ENCODE measurements around the gene IL5. TPM values are rescaled to one million over a fixed set of nuclear protein-coding genes. Genes with fewer than 3 reads are reported as not detected.
"Not testable (repeated sequence)": the region's sequence is repeated elsewhere in the genome, so short reads cannot be mapped to it uniquely, and the experiment has no call there.

Gene IL5
- total RNA-seq, result 100.0 and 113 TPM in 2 replicates

DNA sequence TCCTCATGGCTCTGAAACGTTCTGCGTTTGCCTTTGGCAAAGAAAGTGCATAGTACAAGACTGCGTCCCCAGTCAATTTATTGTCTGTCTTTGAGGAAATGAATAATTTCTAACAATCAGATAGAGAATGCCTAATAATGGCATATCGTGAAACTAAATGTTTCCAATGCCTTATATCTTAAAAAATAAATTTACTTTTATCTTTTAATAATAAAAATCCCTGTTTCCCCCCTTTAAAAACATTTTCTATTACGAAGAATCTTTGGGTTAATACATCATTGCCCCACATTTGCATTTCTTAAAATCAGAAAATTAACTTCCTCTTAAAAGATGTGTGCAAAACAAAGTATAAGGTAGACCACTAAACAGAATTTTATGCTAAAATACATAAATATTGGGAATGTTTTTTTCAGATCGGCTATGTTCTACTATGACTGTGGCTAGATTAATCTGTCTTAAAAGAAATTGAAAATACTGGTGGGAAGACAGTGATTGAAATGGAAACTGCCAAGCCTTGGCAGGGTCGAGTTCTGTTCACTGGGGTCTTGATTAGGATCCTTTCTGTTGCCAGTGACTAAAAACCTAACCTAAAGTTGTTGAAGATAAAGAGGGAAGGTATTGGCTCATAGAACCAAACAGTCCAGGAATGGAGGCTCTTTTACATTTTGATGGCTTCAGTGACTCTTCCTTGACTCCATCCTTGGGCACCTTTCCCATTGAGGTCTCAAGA is at the start of gene IL5:
TSS of gene IL5 (minus strand) at position 51 of the 730 bp plus-strand sequence. CDS start at position 7, 44 bp downstream.
- intact Hi-C loops (cut with micrococcal nuclease), result no loop called here
- Mint-ChIP-seq H3K36me3 (ENCODE audit: low read depth) (peaks cover 6% of the 10 kb centered on the region), H3K27ac (peak within 1 kb of the TSS; percentile 46), H3K4me1 (ENCODE audit: low read depth) (peaks cover 53% of the 10 kb centered on the region), H3K4me3 (ENCODE audit: low read depth) (no peak within 1 kb of the TSS), H3K27me3 (ENCODE audit: low read depth) (peaks cover 6% of the 10 kb centered on the region), H3K9me3 (no peaks in the 10 kb centered on the region)
- no peak for DNase-seq (ENCODE audit: low spot score)

DNA sequence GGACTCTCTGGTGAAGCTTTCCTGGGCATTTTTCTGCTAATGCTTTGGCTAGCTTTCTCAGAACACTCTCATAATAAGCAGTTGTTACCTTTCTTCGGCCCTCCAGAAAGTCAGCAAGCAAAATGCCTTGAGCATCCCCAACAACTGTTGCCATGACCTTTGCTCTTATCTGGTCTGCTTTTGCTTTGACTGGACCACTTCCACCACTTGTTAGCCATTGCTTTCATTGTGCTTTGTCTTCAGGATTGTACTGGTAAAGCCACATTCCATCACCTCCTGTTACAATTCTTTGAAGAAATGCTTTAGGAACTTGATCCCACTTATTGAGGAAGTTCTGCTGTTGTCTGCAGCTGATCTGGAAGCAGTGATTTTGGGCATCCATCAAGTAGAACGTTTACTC is 49.2 kb upstream of the IL5 start:
- no peak overlapping the region for H3K4me3 Mint-ChIP-seq (ENCODE audit: low read depth)
- H3K36me3 Mint-ChIP-seq (ENCODE audit: low read depth), result peaks cover 82% of the 10 kb centered on the region
- intact Hi-C loops (cut with micrococcal nuclease), result loop anchor here (2.0 to 5.0 kb wide), 2 partner anchors 210 to 228 kb away; no protein-coding TSS in a partner anchor
- H3K9me3 Mint-ChIP-seq, result no peaks in the 10 kb centered on the region
- H3K27ac Mint-ChIP-seq, result no peak overlapping the region
- no peak for DNase-seq (ENCODE audit: low spot score)
- peaks cover 18% of the 10 kb centered on the region for H3K4me1 Mint-ChIP-seq (ENCODE audit: low read depth)
- no peaks in the 10 kb centered on the region for H3K27me3 Mint-ChIP-seq (ENCODE audit: low read depth)

DNA sequence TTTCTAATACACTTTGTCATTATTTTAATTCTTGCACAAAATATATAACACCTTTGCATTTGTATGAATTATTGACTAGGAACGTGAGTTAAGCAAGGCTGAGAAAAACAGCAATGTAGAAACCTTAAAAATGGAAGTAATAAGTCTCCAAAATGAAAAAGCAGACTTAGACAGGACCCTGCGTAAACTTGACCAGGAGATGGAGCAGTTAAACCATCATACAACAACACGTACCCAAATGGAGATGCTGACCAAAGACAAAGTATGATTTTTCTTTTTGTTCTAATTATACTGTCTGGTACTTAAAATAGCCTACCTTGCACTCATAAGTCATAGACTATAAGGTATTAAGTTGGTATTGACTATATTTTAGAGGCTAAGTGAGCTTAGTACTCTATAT is 47.8 kb upstream of the IL5 start:
- no peak for DNase-seq (ENCODE audit: low spot score)
- intact Hi-C loops (cut with micrococcal nuclease), result loop anchor here (5.0 kb wide), 1 partner anchor 211 kb away; no protein-coding TSS in a partner anchor

DNA sequence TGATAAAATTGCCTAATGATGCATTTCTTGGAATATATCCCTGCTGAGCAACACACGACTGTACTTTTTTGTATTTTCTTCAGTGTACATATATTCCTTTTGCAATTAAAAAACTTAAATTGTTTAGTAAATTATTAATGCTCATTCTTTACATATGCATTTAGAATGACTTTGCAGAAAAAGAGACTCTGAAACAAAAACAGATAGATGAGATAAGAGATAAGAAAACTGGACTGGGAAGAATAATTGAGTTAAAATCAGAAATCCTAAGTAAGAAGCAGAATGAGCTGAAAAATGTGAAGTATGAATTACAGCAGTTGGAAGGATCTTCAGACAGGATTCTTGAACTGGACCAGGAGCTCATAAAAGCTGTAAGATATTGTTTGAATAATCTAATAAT is 46.1 kb upstream of the IL5 start:
- no peaks in the 10 kb centered on the region for H3K9me3 Mint-ChIP-seq
- H3K4me1 Mint-ChIP-seq (ENCODE audit: low read depth), result peaks cover 27% of the 10 kb centered on the region
- intact Hi-C loops (cut with micrococcal nuclease), result no loop called here
- DNase-seq (ENCODE audit: low spot score), result no peak
- no peak overlapping the region for H3K27ac Mint-ChIP-seq
- H3K36me3 Mint-ChIP-seq (ENCODE audit: low read depth), result peaks cover 76% of the 10 kb centered on the region
- H3K27me3 Mint-ChIP-seq (ENCODE audit: low read depth), result no peaks in the 10 kb centered on the region
- H3K4me3 Mint-ChIP-seq (ENCODE audit: low read depth), result no peak overlapping the region

More for the DNA sequence above, 47.8 kb upstream of the IL5 start:
- Mint-ChIP-seq H3K27me3 (ENCODE audit: low read depth) (no peaks in the 10 kb centered on the region), H3K27ac (no peak overlapping the region), H3K4me3 (ENCODE audit: low read depth) (no peak overlapping the region), H3K9me3 (no peaks in the 10 kb centered on the region), H3K36me3 (ENCODE audit: low read depth) (peaks cover 77% of the 10 kb centered on the region), H3K4me1 (ENCODE audit: low read depth) (peaks cover 21% of the 10 kb centered on the region)

DNA sequence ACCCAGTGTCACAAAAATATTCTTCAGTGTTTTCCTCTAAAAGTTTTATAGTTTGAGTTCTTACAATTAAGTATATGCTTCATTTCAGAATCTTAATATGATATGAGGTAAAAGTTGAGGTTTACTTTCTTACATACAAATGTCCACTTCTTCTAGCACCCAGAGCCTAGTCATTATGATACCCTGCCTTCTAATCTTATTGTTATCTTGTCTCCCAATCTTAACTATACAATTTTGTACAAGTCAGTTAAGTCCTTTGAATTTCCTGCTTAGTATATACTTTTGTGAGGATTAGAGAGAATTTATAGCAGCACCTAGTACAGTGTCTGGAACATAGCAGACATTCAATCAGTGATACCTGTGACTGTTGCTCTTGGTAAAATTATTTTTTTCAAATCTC is 42.7 kb upstream of the IL5 start:
- H3K4me3 Mint-ChIP-seq (ENCODE audit: low read depth), result no peak overlapping the region
- peaks cover 80% of the 10 kb centered on the region for H3K36me3 Mint-ChIP-seq (ENCODE audit: low read depth)
- H3K27ac Mint-ChIP-seq, result peak overlapping the region; percentile 21
- H3K27me3 Mint-ChIP-seq (ENCODE audit: low read depth), result no peaks in the 10 kb centered on the region
- intact Hi-C loops (cut with micrococcal nuclease), result loop anchor here (2.0 kb wide), 1 partner anchor 51 kb away; no protein-coding TSS in a partner anchor
- no peak for DNase-seq (ENCODE audit: low spot score)
- H3K9me3 Mint-ChIP-seq, result peaks cover 4% of the 10 kb centered on the region
- peaks cover 16% of the 10 kb centered on the region for H3K4me1 Mint-ChIP-seq (ENCODE audit: low read depth)

DNA sequence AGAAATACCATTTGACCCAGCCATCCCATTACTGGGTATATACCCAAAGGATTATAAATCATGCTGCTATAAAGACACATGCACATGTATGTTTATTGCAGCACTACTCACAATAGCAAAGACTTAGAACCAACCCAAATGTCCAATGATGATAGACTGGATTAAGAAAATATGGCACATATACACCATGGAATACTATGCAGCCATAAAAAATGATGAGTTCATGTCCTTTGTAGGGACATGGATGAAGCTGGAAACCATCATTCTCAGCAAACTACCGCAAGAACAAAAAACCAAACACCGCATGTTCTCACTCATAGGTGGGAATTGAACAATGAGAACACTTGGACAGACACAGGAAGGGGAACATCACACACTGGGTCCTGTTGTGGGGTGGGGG is 41.2 kb upstream of the IL5 start:
- intact Hi-C loops (cut with micrococcal nuclease); H3K9me3 Mint-ChIP-seq; H3K4me3 Mint-ChIP-seq (ENCODE audit: low read depth); DNase-seq (ENCODE audit: low spot score); H3K27me3 Mint-ChIP-seq (ENCODE audit: low read depth); H3K27ac Mint-ChIP-seq: not testable (repeated sequence)
- peaks cover 70% of the 10 kb centered on the region for H3K36me3 Mint-ChIP-seq (ENCODE audit: low read depth)
- peaks cover 14% of the 10 kb centered on the region for H3K4me1 Mint-ChIP-seq (ENCODE audit: low read depth)

DNA sequence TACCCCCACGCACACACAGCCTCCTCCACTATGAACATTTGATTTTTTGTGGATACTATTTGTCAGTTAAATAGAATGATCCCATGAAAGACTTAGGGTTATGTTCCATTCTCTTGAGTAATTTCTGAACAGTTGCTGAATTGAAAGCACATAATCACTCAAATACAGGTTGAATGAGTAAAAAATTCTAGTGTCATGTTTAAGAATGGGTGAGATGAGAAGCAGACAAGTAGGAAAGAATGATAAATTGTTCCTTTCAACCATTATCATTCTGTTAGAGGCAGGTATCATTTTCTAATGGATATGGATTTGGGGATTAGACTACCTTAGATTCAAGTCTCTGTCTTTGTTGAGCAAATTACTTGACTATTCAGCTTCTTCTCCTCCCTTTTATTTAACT is 32.8 kb upstream of the IL5 start:
- intact Hi-C loops (cut with micrococcal nuclease), result no loop called here
- no peak overlapping the region for H3K4me3 Mint-ChIP-seq (ENCODE audit: low read depth)
- H3K27ac Mint-ChIP-seq, result peak overlapping the region; percentile 30

DNA sequence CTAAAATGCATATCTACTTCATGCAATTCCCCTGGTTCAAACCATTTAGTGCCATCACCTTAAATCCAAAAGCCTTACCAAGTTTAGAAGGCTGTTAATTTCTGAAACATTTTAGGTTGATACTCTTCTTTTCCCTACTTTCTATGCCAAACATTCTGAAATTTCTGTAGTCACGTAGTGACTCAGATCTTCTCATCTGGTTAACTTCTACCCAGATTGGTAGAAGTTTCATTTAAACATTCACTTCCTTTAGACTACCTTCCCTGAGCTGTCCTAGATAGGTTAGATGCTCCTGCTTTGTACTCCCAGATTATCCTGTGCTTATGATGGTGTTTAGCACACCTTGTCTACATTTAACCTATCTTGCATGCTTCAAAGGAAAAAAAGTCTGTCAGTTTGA is 23.3 kb upstream of the IL5 start:
- peak overlapping the region; percentile 44 for H3K27ac Mint-ChIP-seq
- peaks cover 44% of the 10 kb centered on the region for H3K4me1 Mint-ChIP-seq (ENCODE audit: low read depth)
- no peak for DNase-seq (ENCODE audit: low spot score)
- peaks cover 8% of the 10 kb centered on the region for H3K9me3 Mint-ChIP-seq
- H3K36me3 Mint-ChIP-seq (ENCODE audit: low read depth), result peaks cover 53% of the 10 kb centered on the region
- intact Hi-C loops (cut with micrococcal nuclease), result loop anchor here (5.0 kb wide), 2 partner anchors 39 to 71 kb away; no protein-coding TSS in a partner anchor
- no peaks in the 10 kb centered on the region for H3K27me3 Mint-ChIP-seq (ENCODE audit: low read depth)
- peak overlapping the region; percentile 0 for H3K4me3 Mint-ChIP-seq (ENCODE audit: low read depth)

More for the DNA sequence above, 32.8 kb upstream of the IL5 start:
- no peak for DNase-seq (ENCODE audit: low spot score)
- Mint-ChIP-seq H3K4me1 (ENCODE audit: low read depth) (peaks cover 25% of the 10 kb centered on the region), H3K27me3 (ENCODE audit: low read depth) (no peaks in the 10 kb centered on the region), H3K9me3 (peaks cover 8% of the 10 kb centered on the region), H3K36me3 (ENCODE audit: low read depth) (peaks cover 80% of the 10 kb centered on the region)

DNA sequence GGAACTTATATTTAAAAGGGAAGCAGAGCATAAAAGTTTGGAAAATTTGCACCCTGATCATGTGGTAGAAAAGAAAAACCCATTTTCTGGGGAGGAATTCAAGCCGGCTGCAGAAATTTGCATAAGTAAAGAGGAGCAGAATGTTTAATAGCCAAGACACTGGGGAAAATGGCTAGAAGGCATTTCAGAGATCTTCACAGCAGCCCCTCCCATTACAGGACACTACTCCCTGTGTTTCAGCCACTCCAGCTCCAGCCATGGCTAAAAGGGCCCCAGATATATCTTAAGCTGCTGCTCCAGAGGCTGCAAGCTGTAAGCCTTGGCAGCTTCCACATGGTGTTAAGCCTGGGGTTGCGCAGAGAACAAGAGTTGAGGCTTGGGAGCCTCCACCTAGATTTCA is 21.2 kb upstream of the IL5 start:
- H3K9me3 Mint-ChIP-seq; H3K27me3 Mint-ChIP-seq (ENCODE audit: low read depth); DNase-seq (ENCODE audit: low spot score); H3K4me3 Mint-ChIP-seq (ENCODE audit: low read depth); intact Hi-C loops (cut with micrococcal nuclease); H3K27ac Mint-ChIP-seq: not testable (repeated sequence)
- Mint-ChIP-seq H3K36me3 (ENCODE audit: low read depth) (peaks cover 36% of the 10 kb centered on the region), H3K4me1 (ENCODE audit: low read depth) (peaks cover 32% of the 10 kb centered on the region)

DNA sequence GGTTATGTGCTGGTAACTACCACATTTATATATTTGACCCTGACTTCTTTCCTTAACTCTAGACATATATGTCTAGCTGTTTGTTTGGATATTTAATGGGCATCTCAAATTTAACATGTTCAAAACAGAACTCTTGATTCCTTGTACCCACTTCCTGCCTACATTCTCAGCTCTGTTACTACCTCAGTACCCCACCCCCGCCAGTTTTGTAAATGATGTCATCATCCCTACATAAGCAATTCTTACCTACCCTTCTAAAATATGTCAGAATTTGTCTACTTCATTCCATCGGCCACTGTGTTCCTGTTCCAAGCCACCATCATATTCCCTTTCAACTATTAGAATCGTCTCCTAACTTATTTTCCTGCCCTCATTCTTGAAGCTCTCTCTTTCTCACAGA is 18.3 kb upstream of the IL5 start:
- DNase-seq (ENCODE audit: low spot score), result no peak
- Mint-ChIP-seq H3K4me3 (ENCODE audit: low read depth) (no peak overlapping the region), H3K27me3 (ENCODE audit: low read depth) (no peaks in the 10 kb centered on the region), H3K9me3 (peaks cover 8% of the 10 kb centered on the region), H3K4me1 (ENCODE audit: low read depth) (peaks cover 26% of the 10 kb centered on the region), H3K27ac (no peak overlapping the region), H3K36me3 (ENCODE audit: low read depth) (peaks cover 24% of the 10 kb centered on the region)
- intact Hi-C loops (cut with micrococcal nuclease), result no loop called here

DNA sequence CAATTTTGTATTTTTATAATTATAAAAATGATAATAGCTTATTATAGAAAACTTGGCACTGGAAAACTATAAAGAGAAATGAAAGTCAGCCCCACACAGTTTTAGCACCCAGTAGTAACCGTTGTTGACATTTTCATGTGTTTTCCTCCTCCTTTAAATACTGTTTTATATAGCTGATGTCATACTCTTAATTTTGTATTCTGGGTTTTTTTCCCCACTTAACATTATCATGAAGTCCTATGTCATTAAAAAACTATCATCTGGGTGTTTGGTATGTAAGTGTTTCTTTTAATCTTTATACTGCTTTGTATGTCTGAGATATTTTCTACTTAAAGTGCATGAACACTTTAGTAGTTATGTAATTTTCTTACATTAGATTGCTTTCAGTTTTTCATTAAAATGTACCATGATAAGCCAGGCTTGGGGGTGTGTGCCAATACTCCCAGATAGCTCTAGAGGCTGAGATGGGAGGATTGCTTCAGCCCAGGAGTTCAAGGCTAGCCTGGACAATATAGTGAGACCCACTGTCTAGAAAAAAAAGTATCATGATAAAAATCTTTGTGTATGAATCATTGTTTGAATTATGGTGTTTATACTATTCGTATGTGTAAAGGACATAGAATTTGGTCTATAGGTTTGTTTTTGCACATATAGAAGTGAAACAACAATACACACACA is 16.2 kb upstream of the IL5 start:
- H3K36me3 Mint-ChIP-seq (ENCODE audit: low read depth), result peaks cover 20% of the 10 kb centered on the region
- intact Hi-C loops (cut with micrococcal nuclease), result loop anchor here (5.0 kb wide), 2 partner anchors 98 to 178 kb away; partner anchors contain the start of genes IL13 and KIF3A
- peak overlapping the region; percentile 58 for H3K4me3 Mint-ChIP-seq (ENCODE audit: low read depth)
- no peak for DNase-seq (ENCODE audit: low spot score)
- H3K27ac Mint-ChIP-seq, result peak overlapping the region; percentile 40
- H3K27me3 Mint-ChIP-seq (ENCODE audit: low read depth), result no peaks in the 10 kb centered on the region
- H3K4me1 Mint-ChIP-seq (ENCODE audit: low read depth), result peaks cover 25% of the 10 kb centered on the region
- peaks cover 9% of the 10 kb centered on the region for H3K9me3 Mint-ChIP-seq

DNA sequence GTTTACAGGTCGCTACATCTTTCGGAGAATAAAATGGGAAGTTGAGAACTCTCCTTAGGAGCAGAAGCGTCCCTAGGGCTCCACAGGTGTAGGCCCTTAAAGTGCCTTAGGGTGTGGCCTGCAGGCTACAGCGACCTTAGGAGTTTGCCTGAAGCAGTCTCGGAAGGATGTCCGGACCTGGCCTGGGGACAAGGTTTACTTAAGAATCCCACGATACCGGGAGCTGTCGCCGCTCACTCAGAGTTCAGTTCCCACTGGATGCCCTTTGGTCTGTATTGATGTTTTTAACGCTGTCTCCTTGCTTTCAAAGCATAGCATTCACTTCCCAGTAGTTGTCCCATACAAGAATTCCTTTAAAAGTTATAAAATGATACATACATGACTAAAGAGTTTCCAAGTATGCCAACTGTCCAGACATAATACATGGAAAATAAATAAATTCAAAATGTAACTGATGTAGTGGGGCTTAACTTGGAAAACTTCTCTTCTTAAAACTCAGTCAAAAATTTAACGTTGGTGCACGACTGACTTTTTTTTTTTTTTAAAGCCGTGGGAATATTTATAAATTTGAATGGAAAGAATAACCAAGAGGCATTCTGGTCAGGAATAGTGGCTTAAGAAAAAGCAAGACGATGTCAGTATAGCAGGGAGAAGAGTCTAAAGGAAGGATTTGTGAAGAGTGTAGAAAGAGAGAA is 14.3 kb upstream of the IL5 start:
- Mint-ChIP-seq H3K36me3 (ENCODE audit: low read depth) (peaks cover 20% of the 10 kb centered on the region), H3K4me3 (ENCODE audit: low read depth) (peak overlapping the region; percentile 89), H3K4me1 (ENCODE audit: low read depth) (peaks cover 31% of the 10 kb centered on the region), H3K9me3 (peaks cover 9% of the 10 kb centered on the region), H3K27ac (peak overlapping the region; percentile 93), H3K27me3 (ENCODE audit: low read depth) (no peaks in the 10 kb centered on the region)
- intact Hi-C loops (cut with micrococcal nuclease), result loop anchor here (1.0 to 5.0 kb wide), 3 partner anchors 8 to 180 kb away; partner anchors contain the start of genes IL13 and KIF3A
- DNase-seq (ENCODE audit: low spot score), result no peak
